HK-2 (cell line): ENCODE measurements around the gene RD3L.
"Not testable (repeated sequence)": the region's sequence is repeated elsewhere in the genome, so short reads cannot be mapped to it uniquely, and the experiment has no call there.

Source experiments
- DNase-seq: peaks from one replicate; pipeline ENCODE4 v3.0.0-alpha.2; 2018; ENCODE audit not compliant: unreplicated experiment

RD3L gene

GRCh38 chr14:103928011-103928890 lies 14.1 kb downstream of the RD3L start, which contains the start of gene TDRD9:
Gene TDRD9 (plus strand): TSS chr14:103928456. CDS start chr14:103928510, 54 bp downstream.
- peak; percentile 87 for DNase-seq

GRCh38 chr14:103927566-103927965 lies 14.8 kb downstream of the RD3L start:
- no peak for DNase-seq

GRCh38 chr14:103925316-103925715 lies 17.0 kb downstream of the RD3L start:
- no peak for DNase-seq

- DNase-seq = no peak
Observed at GRCh38 chr14:103923863-103924262, 18.5 kb downstream of the RD3L start.

- not testable (repeated sequence) for DNase-seq
Observed at GRCh38 chr14:103921855-103922200, 20.5 kb downstream of the RD3L start.

GRCh38 chr14:103920981-103921854 lies 21.1 kb downstream of the RD3L start:
- DNase-seq = peak; percentile 93

- DNase-seq = no peak
Observed at GRCh38 chr14:103916636-103917262, 25.6 kb downstream of the RD3L start.

- DNase-seq = no peak
Observed at GRCh38 chr14:103915616-103916015, 26.7 kb downstream of the RD3L start.

GRCh38 chr14:103910984-103911383 lies 31.3 kb downstream of the RD3L start:
- no peak for DNase-seq

GRCh38 chr14:103910262-103910935 lies 31.9 kb downstream of the RD3L start:
- DNase-seq = peak; percentile 94

GRCh38 chr14:103909531-103910261 lies 32.6 kb downstream of the RD3L start:
- no peak for DNase-seq

GRCh38 chr14:103908580-103908979 lies 33.7 kb downstream of the RD3L start:
- DNase-seq = peak; percentile 41

GRCh38 chr14:103905842-103906456 lies 36.4 kb downstream of the RD3L start:
- no peak for DNase-seq

GRCh38 chr14:103904493-103905107 lies 37.7 kb downstream of the RD3L start:
- no peak for DNase-seq

GRCh38 chr14:103899833-103900232 lies 42.5 kb downstream of the RD3L start:
- no peak for DNase-seq

GRCh38 chr14:103899316-103899715 lies 43.0 kb downstream of the RD3L start:
- no peak for DNase-seq

GRCh38 chr14:103898711-103899110 lies 43.6 kb downstream of the RD3L start:
- no peak for DNase-seq

- DNase-seq = no peak
Observed at GRCh38 chr14:103898204-103898603, 44.1 kb downstream of the RD3L start.

- peak; percentile 65 for DNase-seq
Observed at GRCh38 chr14:103897075-103897947, 45.0 kb downstream of the RD3L start.
